Urinary bladder (tissue), 4 donors: ENCODE results near the gene BCL6. TPM values are rescaled to one million over a fixed set of nuclear protein-coding genes. Genes with fewer than 3 reads are reported as not detected.

Experiments
- DNase-seq: peaks from one replicate; pipeline ENCODE4 v3.0.0-alpha.2; 2015; ENCODE audit errors: extremely low spot score
- H3K27ac ChIP-seq: one replicate; pipeline ENCODE4 v1.5.1; 2013; ENCODE audit warnings: low read depth, mild to moderate bottlenecking, moderate library complexity
- H3K36me3 ChIP-seq: one replicate; pipeline ENCODE4 v1.6.1; 2013; ENCODE audit warnings: mild to moderate bottlenecking, moderate library complexity; ENCODE audit not compliant: insufficient read depth
- H3K4me1 ChIP-seq: one replicate; pipeline ENCODE4 v1.6.1; 2013; ENCODE audit warnings: mild to moderate bottlenecking, moderate library complexity; ENCODE audit not compliant: insufficient read depth
- H3K4me3 ChIP-seq: one replicate; pipeline ENCODE4 v1.5.1; 2013; ENCODE audit warnings: low read depth, low read length
- WGBS: extraction: QIAGEN DNeasy Blood & Tissue Kit; methylation state at CpG from one replicate; pipeline ENCODE4 v1.1.7; 2013; 5-methylcytosine and 5-hydroxymethylcytosine counted together
- polyA plus RNA-seq: library from polyadenylated mRNA; stranded (reverse); fragments of 200-250 nt; gene quantifications from one replicate; pipeline ENCODE4 v1.2.3, GENCODE V29; 2013
- total RNA-seq: library from RNA; depleted of rRNA; stranded (reverse); fragments of >200 nt; gene quantifications from one replicate; pipeline ENCODE4 v1.2.3, GENCODE V29; 2014
- donor health status: healthy with polysubstance abuse.
- donor health status: healthy.

The BCL6 gene
- total and polyA plus RNA-seq, 2 donors = 9.8 to 96.4 TPM

DNA sequence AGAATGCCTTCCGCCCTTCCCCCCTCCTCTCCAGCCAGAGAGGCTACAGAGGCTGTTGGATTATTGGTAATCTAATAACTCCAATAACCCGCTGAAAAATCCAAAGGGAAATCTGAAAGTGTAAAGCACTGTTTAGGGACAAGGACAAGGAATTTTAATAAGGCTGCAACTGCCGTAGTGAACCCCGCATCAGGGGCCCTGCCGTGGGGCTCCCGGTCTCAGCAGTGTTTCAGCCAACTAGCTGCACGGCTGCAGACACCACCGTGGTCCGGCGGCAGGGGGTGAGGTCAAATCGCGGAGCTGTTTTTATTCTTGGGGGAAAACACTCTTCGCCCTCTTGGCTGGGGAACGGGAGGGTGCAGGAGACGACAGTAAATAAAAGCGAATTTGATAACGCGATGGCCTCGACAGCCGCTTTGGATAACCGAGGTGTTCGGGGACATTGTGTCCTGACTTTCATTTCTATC, 6.1 kb downstream of the BCL6 start:
- Histone ChIP-seq H3K27ac (peak overlapping the region; percentile 97), H3K4me1 (peaks cover 3% of the 10 kb centered on the region), H3K4me3 (peak overlapping the region; percentile 32), H3K36me3 (no peaks in the 10 kb centered on the region)
- under 1% methylated on average over 22 of the region's 22 CpGs for WGBS
- no peak for DNase-seq

DNA sequence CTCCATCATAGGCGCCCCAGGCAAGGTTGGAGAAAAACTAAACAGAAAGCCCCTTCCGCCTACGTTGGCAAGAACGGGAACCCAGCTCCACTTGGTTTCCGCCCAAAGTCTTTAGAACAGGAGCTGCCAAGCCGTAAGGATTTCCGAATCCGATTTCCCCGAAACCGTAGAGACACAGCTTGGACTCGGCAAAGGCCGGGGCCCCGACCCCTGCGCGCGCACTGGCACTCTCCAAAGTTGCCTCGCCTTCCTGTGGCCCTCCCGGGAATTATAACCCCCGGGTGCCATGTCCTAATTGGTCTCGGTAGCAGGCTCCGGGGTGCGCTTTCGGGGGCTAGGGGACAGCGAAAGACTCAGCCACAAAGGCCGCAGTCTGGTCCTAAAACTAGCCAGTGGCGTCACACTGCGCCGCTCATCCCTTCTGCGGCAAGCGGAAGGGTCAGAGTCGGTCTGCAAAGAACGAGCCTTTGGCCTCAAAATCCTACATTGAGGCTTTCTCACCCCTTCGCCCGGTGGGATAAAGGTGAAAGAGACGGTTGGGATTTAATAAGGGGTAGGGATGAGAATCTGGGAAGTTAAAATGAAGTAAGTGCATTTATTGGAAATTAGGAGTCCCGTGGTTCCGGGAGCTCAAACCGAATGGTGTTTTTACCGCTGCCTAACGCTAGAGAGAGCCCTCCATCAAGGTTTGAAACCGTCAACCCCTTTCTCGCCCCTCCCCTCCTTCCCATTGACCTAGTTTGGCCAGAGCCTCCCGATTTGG, 6.8 kb downstream of the BCL6 start:
- Histone ChIP-seq H3K4me3 (peak overlapping the region; percentile 32), H3K36me3 (no peaks in the 10 kb centered on the region), H3K27ac (peak overlapping the region; percentile 97), H3K4me1 (peaks cover 3% of the 10 kb centered on the region)
- under 1% methylated on average over 43 of the region's 43 CpGs for WGBS
- peak; percentile 95 for DNase-seq

DNA sequence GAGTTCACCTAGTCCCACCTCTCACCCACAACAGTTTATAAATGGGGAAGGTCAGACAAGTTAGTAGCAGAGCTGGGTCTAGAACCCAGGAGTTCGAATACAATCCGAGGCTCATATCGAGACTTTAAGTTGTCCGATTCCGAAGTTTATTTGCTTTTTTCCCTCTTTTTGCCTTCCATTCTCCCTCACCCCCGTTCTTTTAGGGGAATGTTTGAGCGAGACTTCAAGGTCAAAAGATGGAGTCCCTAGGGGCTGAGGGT, 7.3 kb downstream of the BCL6 start:
- H3K4me3 ChIP-seq = peak overlapping the region; percentile 32
- no peak for DNase-seq
- under 1% methylated on average over 7 of the region's 7 CpGs for WGBS
- peak overlapping the region; percentile 97 for H3K27ac ChIP-seq
- H3K36me3 ChIP-seq = no peaks in the 10 kb centered on the region
- H3K4me1 ChIP-seq = peaks cover 3% of the 10 kb centered on the region

DNA sequence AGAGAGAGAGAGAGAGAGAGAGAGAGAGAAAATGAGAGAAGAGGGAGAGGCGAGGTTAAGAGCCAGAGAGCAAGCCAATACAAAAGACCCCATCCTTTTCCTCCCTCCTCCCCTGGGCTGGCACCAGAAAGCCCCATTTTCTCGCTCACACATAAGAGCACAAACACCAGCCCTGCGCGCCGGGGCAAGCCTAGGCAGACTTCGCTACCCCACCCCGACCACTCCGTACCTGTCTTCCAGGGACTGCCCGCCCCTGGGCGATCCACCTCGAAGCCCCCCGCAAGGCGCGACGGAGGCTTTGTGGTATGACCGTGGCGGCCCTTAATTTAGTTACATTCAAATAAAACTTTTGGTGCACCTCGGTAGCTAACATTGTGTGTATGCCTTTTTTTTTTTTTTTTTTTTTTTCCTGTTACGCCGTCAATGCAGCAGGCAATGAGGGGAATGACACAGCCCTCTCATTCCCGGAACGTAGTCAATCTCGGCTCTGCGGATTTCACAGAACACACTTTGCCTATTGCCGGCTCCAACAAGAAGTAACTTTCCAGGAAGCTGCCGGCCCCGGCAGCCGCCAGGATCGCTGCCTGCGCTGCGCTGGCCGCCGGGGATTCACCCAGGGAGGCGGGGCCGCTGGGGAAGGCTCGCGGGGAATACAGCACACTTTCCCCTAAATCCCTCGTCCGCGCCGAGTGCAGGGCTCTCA, 7.7 kb downstream of the BCL6 start:
- Histone ChIP-seq H3K4me1 (peaks cover 3% of the 10 kb centered on the region), H3K4me3 (peak overlapping the region; percentile 32), H3K27ac (peak overlapping the region; percentile 97), H3K36me3 (no peaks in the 10 kb centered on the region)
- 4% methylated on average over 41 of the region's 41 CpGs for WGBS
- DNase-seq = no peak

GRCh38 chr3:187737006-187737367, 8.3 kb downstream of the BCL6 start:
- H3K27ac ChIP-seq = peak overlapping the region; percentile 27
- H3K4me3 ChIP-seq = no peak overlapping the region
- peaks cover 4% of the 10 kb centered on the region for H3K36me3 ChIP-seq
- WGBS = 60% methylated on average over 4 of the region's 4 CpGs
- H3K4me1 ChIP-seq = peaks cover 3% of the 10 kb centered on the region
- no peak for DNase-seq

DNA sequence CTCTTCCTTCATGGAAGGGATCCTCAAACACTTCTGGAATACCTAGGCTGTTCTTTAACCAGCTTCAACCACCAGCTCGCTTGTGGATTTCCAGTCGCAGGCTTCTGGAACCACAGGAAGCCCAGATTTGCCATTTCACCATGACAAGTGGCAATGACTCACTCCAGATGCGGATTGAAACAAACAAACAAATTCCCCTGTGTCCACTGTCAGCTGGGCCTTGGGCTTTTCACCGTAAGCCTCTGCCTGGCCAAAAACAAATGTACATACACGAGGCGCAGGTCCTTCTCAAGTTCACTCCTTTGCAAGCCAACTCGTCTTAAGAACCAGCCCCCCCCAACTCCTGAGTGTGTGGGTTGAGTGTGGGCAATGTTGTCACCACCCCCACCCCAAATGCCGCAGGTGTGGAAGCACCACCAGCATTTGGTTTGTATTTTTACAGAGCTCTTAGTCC, 8.8 kb downstream of the BCL6 start:
- Histone ChIP-seq H3K4me3 (no peak overlapping the region), H3K4me1 (peaks cover 3% of the 10 kb centered on the region), H3K27ac (no peak overlapping the region), H3K36me3 (peaks cover 5% of the 10 kb centered on the region)
- WGBS = 67% methylated on average over 8 of the region's 8 CpGs
- no peak for DNase-seq

GRCh38 chr3:187735837-187736236, 9.4 kb downstream of the BCL6 start:
- Histone ChIP-seq H3K4me1 (peaks cover 3% of the 10 kb centered on the region), H3K36me3 (peaks cover 8% of the 10 kb centered on the region), H3K4me3 (no peak overlapping the region), H3K27ac (no peak overlapping the region)
- 83% methylated on average over 3 of the region's 3 CpGs for WGBS
- no peak for DNase-seq

DNA sequence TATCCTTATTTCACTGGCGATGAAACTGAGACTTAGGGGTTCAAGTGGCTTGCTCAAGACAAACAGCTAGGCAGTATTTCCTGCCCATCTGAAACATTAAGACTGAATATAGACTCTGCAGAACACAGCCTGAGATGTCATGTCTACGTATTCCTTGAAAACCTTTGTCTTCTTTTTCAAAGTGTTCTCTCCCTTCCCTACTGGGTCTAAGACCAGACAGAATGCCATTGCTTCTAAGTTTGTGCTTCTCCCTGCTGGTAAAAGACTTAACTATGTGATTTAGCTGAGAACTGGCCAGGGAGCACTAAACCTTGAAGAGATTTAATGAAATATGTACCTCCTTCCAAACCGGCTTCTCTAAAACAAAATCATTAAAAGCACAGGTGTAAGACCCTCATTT, 9.9 kb downstream of the BCL6 start:
- Histone ChIP-seq H3K4me3 (no peak overlapping the region), H3K36me3 (peaks cover 9% of the 10 kb centered on the region), H3K27ac (no peak overlapping the region), H3K4me1 (peaks cover 3% of the 10 kb centered on the region)
- DNase-seq = no peak
- 96% methylated on average over 3 of the region's 3 CpGs for WGBS

DNA sequence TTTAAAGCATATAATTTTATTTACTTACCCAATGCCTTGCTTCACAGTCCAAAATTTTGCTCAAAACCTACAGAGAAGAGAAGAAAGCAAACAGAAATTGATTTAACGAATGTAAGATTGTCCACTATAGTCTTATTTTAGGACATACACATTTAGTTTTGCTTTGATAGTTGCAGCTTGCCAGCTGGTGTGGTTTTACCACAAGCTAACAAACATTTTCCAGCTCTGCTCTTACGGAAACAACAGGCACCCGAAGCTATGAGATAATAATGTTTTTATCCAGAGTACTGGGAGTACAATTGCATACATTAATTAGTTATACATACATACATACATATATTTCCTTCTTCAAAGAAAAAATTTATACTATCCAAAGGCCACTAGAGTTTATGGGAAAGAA, 10.4 kb downstream of the BCL6 start:
- H3K4me3 ChIP-seq = no peak overlapping the region
- peaks cover 9% of the 10 kb centered on the region for H3K36me3 ChIP-seq
- no peak overlapping the region for H3K27ac ChIP-seq
- 85% methylated on average over 3 of the region's 3 CpGs for WGBS
- peaks cover 3% of the 10 kb centered on the region for H3K4me1 ChIP-seq
- no peak for DNase-seq

DNA sequence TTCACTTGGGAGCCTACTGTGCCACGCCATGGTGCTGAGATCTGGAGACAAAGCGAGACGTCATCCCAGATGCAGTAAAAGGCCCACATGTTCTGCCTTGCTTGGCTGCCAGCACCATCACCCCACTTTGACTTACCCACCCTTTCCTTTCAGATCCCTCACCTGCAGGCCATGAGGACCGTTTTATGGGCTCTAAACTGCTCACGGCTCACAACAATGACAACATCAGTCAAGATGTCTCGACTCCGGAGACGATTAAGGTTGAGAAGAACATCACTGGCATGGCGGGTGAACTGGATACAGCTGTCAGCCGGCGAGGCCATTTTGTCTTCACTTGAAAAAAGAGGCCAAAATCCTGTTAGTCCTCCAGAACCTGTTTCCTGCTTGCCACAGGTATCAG, 11.9 kb downstream of the BCL6 start:
- Histone ChIP-seq H3K4me1 (peaks cover 3% of the 10 kb centered on the region), H3K4me3 (no peak overlapping the region), H3K36me3 (peaks cover 20% of the 10 kb centered on the region), H3K27ac (no peak overlapping the region)
- WGBS = 92% methylated on average over 11 of the region's 11 CpGs
- DNase-seq = no peak

DNA sequence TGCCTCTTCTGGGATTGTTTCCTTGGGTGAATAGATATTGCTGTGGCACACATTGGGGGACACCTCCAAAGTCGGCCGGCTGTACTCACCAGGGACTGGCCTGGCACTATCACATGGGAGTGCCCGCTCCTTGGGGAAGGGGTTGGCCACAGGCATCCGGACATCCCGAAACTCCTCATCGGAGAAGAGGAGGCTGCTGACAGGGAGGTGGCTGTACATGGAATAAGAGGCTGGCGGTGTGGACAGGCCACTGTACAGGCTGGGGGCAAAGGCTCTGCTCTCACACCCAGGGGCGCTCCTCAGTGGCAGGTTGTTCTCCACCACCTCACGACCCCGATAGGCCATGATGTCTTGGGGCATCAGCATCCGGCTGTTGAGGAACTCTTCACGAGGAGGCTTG, 15.7 kb downstream of the BCL6 start:
- Histone ChIP-seq H3K4me3 (no peak overlapping the region), H3K36me3 (peaks cover 33% of the 10 kb centered on the region), H3K4me1 (no peaks in the 10 kb centered on the region), H3K27ac (no peak overlapping the region)
- no peak for DNase-seq
- WGBS = 95% methylated on average over 12 of the region's 12 CpGs

DNA sequence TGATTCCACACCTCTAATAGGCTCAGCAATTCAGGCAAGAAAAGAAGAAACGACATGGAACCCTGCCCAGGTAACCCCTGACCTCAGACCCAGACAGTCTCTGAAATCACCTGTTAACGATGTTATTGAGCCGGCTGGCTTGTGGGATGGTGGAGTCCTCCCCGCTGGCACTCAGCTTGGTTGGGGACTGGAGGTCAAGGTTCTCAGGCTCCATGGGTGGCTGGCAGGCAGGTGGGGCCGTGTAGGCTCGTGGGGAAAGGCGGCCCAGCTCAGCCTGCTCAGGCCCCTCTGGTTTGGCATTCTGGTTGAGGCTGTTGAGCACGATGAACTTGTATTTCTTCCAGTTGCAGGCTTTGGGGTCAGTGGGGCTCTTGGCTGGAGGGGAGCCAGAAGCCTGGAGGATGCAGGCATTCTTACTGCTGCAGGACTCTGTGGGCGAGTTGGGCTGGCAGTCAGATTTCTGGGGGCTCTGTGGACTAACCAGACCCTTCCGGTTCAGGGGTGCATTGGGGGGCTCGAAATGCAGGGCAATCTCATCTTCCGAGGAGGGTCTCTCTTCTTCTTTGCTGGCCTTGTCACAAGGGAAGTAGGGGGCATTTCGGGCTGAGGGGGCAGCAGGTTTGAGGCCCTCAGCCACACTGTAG, 16.2 kb downstream of the BCL6 start:
- peaks cover 33% of the 10 kb centered on the region for H3K36me3 ChIP-seq

GRCh38 chr3:187728248-187728647, 17.0 kb downstream of the BCL6 start:
- peaks cover 33% of the 10 kb centered on the region for H3K36me3 ChIP-seq
- no peak overlapping the region for H3K4me3 ChIP-seq
- 89% methylated on average over 8 of the region's 8 CpGs for WGBS
- no peak for DNase-seq
- H3K4me1 ChIP-seq = no peaks in the 10 kb centered on the region
- H3K27ac ChIP-seq = no peak overlapping the region

More for the DNA sequence above, 16.2 kb downstream of the BCL6 start:
- Histone ChIP-seq H3K27ac (no peak overlapping the region), H3K4me3 (no peak overlapping the region), H3K4me1 (no peaks in the 10 kb centered on the region)
- WGBS = 89% methylated on average over 13 of the region's 13 CpGs
- DNase-seq = no peak

DNA sequence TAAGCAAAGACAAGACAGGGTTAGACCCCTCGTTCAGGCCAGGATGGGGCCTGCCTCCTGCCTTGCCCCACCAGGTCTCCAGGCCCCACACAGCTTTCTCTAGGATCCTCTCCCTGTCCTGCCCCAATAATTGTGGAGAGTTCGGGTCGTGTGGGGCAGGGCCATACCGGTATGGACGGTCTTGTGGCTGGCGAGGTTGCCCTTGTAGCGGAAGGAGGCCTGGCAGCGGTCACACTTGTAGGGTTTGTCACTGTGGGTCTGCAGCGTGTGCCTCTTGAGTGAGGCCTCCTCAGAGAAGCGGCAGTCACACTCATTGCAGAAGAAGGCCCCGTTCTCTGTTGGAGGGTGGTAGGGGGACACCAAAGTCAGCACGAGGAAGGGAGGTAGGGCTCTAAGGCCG, 18.7 kb downstream of the BCL6 start:
- Histone ChIP-seq H3K4me1 (no peaks in the 10 kb centered on the region), H3K36me3 (peaks cover 29% of the 10 kb centered on the region), H3K4me3 (no peak overlapping the region), H3K27ac (no peak overlapping the region)
- DNase-seq = no peak
- 95% methylated on average over 13 of the region's 13 CpGs for WGBS
